Left cardiac atrium (tissue), 4 donors: Measurements from ENCODE around the gene ARAP2. TPM values are rescaled to one million over a fixed set of nuclear protein-coding genes. Genes with fewer than 3 reads are reported as not detected.

Source experiments
- ATAC-seq, 2 donors: fragments of 200-7000 bp; cut with Tn5 transposase; one replicate each; pipeline ENCODE4 v1.9.1; 2020; ENCODE audit warnings: mild to moderate bottlenecking in 2 of 2, moderate library complexity in 2 of 2
- DNase-seq: peaks from one replicate; pipeline ENCODE4 v3.0.0-alpha.2; 2020
- intact Hi-C, 2 donors: fragments of 100-400 bp; cut with DNase I; formaldehyde crosslinking; loops; one replicate each; pipeline versions ENCODE4 v1.14.1 to v1.15.1; 2022 to 2023
- total RNA-seq, 2 donors: library from RNA; stranded (reverse); fragmentation: NEBNext Ultra II Directional; extraction: Animal tissue kit (Norgen Biotek cat#: 25700); gene quantifications; one replicate each; pipeline ENCODE4 v1.2.1, GENCODE V29; 2021
- donor health status: DM: no; HTN: yes; CAD: no.
- donor health status: DM: no; HTN: yes; CAD: no; lungs with severe emphysema.
- donor health status: DM: yes; HTN: yes; CAD: no.
- donor health status: Dilated cardiomyopathy.

Gene ARAP2
- total RNA-seq, 2 donors from 2014 or later, result 4.8 to 8.6 TPM

- no peak for ATAC-seq
- intact Hi-C loops, result no loop called here
- no peak for DNase-seq
These were observed 101.8 kb downstream of the ARAP2 start for GRCh38 chr4:36142504-36142903.

- no peak for ATAC-seq
- DNase-seq, result no peak
- intact Hi-C loops, result no loop called here
These were observed 103.1 kb downstream of the ARAP2 start for GRCh38 chr4:36141186-36141585.

- ATAC-seq, result no peak
- intact Hi-C loops, result no loop called here
- DNase-seq, result no peak
These were observed 103.9 kb downstream of the ARAP2 start for GRCh38 chr4:36140421-36140820.

- intact Hi-C loops, result no loop called here
- DNase-seq (no peak), ATAC-seq (peak in 1 of 2 donors; percentile 75)
These were observed 106.1 kb downstream of the ARAP2 start for GRCh38 chr4:36138220-36138619.

GRCh38 chr4:36137336-36137735 lies 107.0 kb downstream of the ARAP2 start:
- intact Hi-C loops, result no loop called here
- no peak for ATAC-seq
- no peak for DNase-seq

GRCh38 chr4:36133658-36134057 lies 110.7 kb downstream of the ARAP2 start:
- DNase-seq, result no peak
- intact Hi-C loops, result no loop called here
- ATAC-seq, result no peak

GRCh38 chr4:36133086-36133485 lies 111.2 kb downstream of the ARAP2 start:
- ATAC-seq, result no peak
- DNase-seq, result no peak
- intact Hi-C loops, result no loop called here

- ATAC-seq (no peak), DNase-seq (no peak)
- intact Hi-C loops, result no loop called here
These were observed 113.7 kb downstream of the ARAP2 start for GRCh38 chr4:36130641-36131040.

- no peak for ATAC-seq
- intact Hi-C loops, result no loop called here
- DNase-seq, result no peak
These were observed 115.6 kb downstream of the ARAP2 start for GRCh38 chr4:36128689-36129088.

- DNase-seq (no peak), ATAC-seq (no peak)
- intact Hi-C loops, result no loop called here
These were observed 120.4 kb downstream of the ARAP2 start for GRCh38 chr4:36123906-36124305.

- no peak for ATAC-seq
- DNase-seq, result no peak
- intact Hi-C loops, result no loop called here
These were observed 129.0 kb downstream of the ARAP2 start for GRCh38 chr4:36115312-36115711.

- no peak for ATAC-seq
These were observed 133.1 kb downstream of the ARAP2 start for GRCh38 chr4:36111172-36111571.

GRCh38 chr4:36099509-36099908 lies 144.8 kb downstream of the ARAP2 start:
- ATAC-seq (no peak), DNase-seq (no peak)
- intact Hi-C loops, result no loop called here

More at GRCh38 chr4:36111172-36111571, 133.1 kb downstream of the ARAP2 start:
- no peak for DNase-seq
- intact Hi-C loops, result no loop called here

- intact Hi-C loops, result no loop called here
- no peak for ATAC-seq
These were observed 149.3 kb downstream of the ARAP2 start for GRCh38 chr4:36094995-36095394.

GRCh38 chr4:36091997-36092396 lies 152.3 kb downstream of the ARAP2 start:
- no peak for DNase-seq
- intact Hi-C loops, result no loop called here
- no peak for ATAC-seq

More at GRCh38 chr4:36094995-36095394, 149.3 kb downstream of the ARAP2 start:
- DNase-seq, result no peak

GRCh38 chr4:36088542-36088941 lies 155.8 kb downstream of the ARAP2 start:
- no peak for DNase-seq
- ATAC-seq, result no peak
- intact Hi-C loops, result no loop called here

GRCh38 chr4:36086261-36086786 lies 158.0 kb downstream of the ARAP2 start:
- ATAC-seq (no peak), DNase-seq (no peak)
- intact Hi-C loops, result no loop called here

- intact Hi-C loops, result no loop called here
- no peak for DNase-seq
- no peak for ATAC-seq
These were observed 161.5 kb downstream of the ARAP2 start for GRCh38 chr4:36082817-36083216.

GRCh38 chr4:36081185-36081584 lies 163.1 kb downstream of the ARAP2 start:
- DNase-seq, result no peak
- intact Hi-C loops, result no loop called here
- no peak for ATAC-seq

GRCh38 chr4:36079666-36080065 lies 164.6 kb downstream of the ARAP2 start:
- ATAC-seq (no peak), DNase-seq (no peak)
- intact Hi-C loops, result no loop called here

- DNase-seq (no peak), ATAC-seq (no peak)
- intact Hi-C loops, result no loop called here
These were observed 166.0 kb downstream of the ARAP2 start for GRCh38 chr4:36078319-36078718.

GRCh38 chr4:36072529-36072928 lies 171.8 kb downstream of the ARAP2 start:
- ATAC-seq, result no peak
- no peak for DNase-seq
- intact Hi-C loops, result no loop called here
